KOPT-K1 (cell line): ENCODE results near the gene CDIPT.
A peak's percentile ranks its signal among the peaks of the same experiment; 100 is the strongest.
"Not testable (repeated sequence)": the region's sequence is repeated elsewhere in the genome, so short reads cannot be mapped to it uniquely, and the experiment has no call there.

Source experiments
- H3K27ac ChIP-seq: fragments of 200-600 bp; sonication (generic); 2 replicates; pipeline ENCODE4 v1.5.1; 2016; ENCODE audit warnings: antibody characterized with exemption, mild to moderate bottlenecking, low read depth, low read length; ENCODE audit not compliant: poor library complexity, severe bottlenecking
- H3K36me3 ChIP-seq: fragments of 200-600 bp; sonication (generic); 2 replicates; pipeline ENCODE4 v1.5.1; 2017; ENCODE audit warnings: antibody characterized with exemption, mild to moderate bottlenecking, low read length, moderate library complexity; ENCODE audit not compliant: insufficient read depth
- H3K9me3 ChIP-seq: fragments of 200-600 bp; sonication (generic); 2 replicates; pipeline ENCODE4 v1.5.1; 2017; ENCODE audit warnings: antibody characterized with exemption, low read length, mild to moderate bottlenecking; ENCODE audit not compliant: insufficient read depth, poor library complexity, severe bottlenecking

CDIPT gene

GRCh38 chr16:29836623-29837022, 26.4 kb downstream of the CDIPT start:
- H3K36me3 ChIP-seq: no peaks in the 10 kb centered on the region
- no peak overlapping the region for H3K27ac ChIP-seq
- no peaks in the 10 kb centered on the region for H3K9me3 ChIP-seq

- Histone ChIP-seq H3K36me3 (no peaks in the 10 kb centered on the region), H3K27ac (no peak overlapping the region), H3K9me3 (no peaks in the 10 kb centered on the region)
These were observed 27.1 kb downstream of the CDIPT start for GRCh38 chr16:29835926-29836325.

DNA sequence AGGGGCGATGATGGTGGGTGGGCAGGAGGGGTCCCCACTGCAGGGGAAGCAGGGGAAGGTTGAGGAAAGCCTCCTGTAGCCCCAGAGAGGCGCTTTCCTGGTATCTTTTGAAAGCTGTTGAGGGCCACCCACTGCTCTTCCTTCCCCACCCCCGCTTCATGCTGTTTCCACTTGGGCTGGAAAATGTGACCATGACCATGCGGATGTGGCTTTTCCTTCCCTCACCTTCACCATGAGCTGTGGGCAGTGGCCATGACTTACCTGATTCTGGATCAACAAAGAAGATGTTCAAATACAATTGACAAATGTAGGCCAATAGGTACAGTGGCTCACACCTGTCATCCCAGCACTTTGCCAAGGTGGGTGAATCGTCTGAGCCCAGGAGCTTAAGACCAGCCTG, 28.9 kb downstream of the CDIPT start:
- H3K36me3 ChIP-seq: no peaks in the 10 kb centered on the region
- H3K27ac ChIP-seq: no peak overlapping the region
- H3K9me3 ChIP-seq: no peaks in the 10 kb centered on the region

DNA sequence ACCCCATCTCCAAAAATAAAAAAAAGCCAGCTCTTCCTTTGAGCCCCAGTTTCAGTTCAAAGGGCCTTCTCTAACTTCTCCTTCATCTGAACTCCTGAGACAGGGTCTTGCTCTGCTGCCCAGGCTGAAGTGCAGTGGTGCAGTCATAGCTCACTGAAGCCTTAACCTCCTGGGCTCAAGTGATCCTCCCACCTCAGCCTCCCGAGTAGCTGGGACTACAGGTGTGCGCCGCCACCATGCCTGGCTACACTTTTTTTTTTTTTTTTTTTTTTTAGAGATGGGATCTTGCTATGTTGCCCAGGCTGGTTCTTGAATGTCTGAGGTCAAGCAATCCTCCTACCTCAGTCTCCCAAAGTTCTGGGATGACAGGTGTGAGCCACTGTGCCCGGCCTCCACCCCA, 29.8 kb downstream of the CDIPT start:
- not testable (repeated sequence) for H3K27ac ChIP-seq, H3K9me3 ChIP-seq, H3K36me3 ChIP-seq

DNA sequence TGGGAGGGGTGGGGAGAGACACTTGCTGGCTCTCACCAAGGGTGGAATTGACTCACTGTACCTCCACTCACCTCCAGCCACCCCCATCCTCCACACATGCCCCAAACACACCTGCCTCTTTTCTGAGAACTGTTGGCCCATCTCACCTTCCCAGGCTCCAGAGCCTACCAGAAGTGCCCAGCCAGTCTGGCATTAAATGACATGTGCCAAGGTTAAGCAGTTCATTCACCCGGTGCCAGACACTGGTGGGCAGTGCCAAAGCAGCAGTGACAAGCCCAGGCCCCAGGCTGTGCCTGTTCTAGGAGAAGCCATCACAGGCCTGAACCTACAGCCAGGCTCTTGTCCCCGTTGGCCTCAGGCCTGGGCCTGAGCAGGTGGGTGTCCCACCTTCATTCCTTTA, 31.5 kb downstream of the CDIPT start:
- Histone ChIP-seq H3K27ac (no peak overlapping the region), H3K9me3 (no peaks in the 10 kb centered on the region), H3K36me3 (no peaks in the 10 kb centered on the region)

DNA sequence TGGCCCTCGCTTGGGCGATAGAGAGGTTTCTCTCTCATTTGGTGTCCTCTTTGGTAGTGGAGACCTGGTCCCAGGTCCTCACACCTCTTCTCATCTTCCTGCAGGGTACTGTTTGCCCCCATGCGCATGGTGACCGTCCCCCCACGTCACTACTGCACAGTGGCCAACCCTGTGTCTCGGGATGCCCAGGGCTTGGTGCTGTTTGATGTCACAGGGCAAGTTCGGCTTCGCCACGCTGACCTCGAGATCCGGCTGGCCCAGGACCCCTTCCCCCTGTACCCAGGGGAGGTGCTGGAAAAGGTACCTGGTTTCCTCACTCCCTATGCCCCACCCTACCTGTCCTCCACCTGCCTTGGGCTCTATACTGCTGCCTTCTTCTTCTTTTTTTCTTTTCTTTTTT, 32.3 kb downstream of the CDIPT start:
- no peaks in the 10 kb centered on the region for H3K36me3 ChIP-seq
- no peaks in the 10 kb centered on the region for H3K9me3 ChIP-seq
- no peak overlapping the region for H3K27ac ChIP-seq

- peak overlapping the region; percentile 26 for H3K27ac ChIP-seq
These were observed 36.7 kb downstream of the CDIPT start for GRCh38 chr16:29826342-29826695.

DNA sequence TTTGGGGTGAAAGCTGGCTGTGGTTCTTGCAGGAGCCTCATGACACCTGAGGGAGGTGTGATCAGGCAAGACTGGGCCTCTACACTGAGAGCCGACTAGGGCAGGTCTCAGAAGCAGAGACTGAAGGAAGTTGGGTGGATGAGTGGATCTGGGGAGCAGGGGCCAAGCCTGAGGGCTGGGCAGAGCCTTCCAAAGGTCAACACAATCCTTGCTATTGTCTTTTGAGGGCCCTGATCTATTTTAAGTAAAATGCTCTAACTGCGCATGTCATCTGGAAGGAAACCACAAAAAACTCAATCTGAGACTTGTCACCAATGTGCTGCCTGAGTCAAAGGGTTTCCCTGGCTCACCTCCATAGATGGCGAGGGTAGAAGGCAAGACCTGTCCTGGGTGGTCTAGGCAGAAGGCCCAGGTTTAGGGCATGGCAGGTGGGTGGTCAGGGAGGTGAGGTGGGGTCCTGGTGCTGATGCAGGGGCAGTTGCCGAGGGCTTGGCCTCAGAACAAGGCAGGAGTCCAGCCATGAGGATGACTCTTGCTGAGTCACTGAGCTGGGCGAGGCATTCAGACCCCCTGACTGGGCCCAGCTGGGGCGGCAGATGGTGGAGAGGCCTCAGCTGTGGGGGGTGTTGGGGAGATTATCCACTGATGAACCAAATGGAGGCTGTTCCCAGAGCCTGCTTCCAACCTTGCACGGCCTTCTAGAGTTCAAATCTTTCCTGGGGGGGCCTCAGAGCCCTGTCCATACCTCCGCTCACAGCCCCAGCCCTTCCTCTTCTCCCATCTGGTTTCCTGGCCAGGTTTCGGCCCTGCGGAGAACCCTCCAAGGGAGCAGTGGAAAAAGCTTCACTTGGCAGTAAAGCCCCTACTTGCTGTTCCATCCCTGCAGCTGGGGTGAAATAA, 37.6 kb downstream of the CDIPT start:
- peaks cover 13% of the 10 kb centered on the region; the same call in 1 of the 2 replicates for H3K36me3 ChIP-seq
- peak overlapping the region; percentile 26 for H3K27ac ChIP-seq
- no peaks in the 10 kb centered on the region for H3K9me3 ChIP-seq

More at GRCh38 chr16:29826342-29826695, 36.7 kb downstream of the CDIPT start:
- no peaks in the 10 kb centered on the region for H3K9me3 ChIP-seq
- peaks cover 6% of the 10 kb centered on the region; the same call in 1 of the 2 replicates for H3K36me3 ChIP-seq

DNA sequence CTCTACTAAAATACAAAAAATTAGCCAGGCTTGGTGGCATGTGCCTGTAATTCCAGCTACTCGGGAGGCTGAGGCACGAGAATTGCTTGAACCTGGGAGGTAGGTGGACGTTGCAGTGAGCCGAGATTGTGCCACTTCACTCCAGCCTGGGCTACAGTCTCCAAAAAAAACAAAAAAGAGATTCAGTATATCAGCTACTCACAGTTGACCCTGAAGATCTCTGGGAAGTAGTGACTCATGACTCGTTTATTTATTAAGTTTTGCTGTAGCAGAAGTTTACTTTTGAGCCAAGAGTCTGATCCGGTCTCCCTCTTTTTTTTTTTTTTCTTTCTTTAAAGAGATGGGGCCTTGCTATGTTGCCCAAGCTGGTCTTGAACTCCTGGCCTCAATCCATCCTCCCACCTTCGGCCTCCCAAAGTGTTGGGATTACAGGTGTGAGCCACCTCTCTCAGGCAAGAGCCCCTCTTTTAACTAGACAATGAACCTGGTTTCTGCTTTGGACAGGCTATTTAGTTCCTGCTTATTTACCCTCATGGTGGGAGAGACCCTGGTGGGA, 38.4 kb downstream of the CDIPT start:
- peaks cover 17% of the 10 kb centered on the region for H3K36me3 ChIP-seq
- H3K27ac ChIP-seq: peak overlapping the region; percentile 26
- no peaks in the 10 kb centered on the region for H3K9me3 ChIP-seq

DNA sequence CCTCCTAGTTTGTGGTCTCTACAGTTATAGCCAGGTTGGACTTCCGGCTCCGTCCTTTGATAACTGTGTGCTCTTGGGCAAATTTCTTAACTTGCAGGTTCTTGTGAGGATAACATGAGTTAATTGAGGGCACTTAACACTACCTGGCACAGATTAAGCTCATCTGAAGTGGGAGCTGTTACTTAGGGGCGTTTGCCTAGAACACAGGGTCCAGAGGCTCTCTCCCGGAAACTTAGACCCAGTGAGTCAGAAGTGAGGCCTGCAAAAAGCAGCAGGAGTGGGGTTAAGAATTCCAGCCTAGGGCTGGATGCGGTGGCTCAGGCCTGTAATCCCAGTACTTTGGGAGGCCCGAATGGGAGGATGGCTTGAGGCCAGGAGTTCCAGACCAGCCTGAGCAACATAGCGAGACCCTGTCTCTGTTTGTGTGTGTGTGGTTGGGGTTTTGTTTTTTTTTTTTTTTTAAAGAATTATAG, 41.3 kb downstream of the CDIPT start:
- H3K27ac ChIP-seq: no peak overlapping the region
- H3K36me3 ChIP-seq: peaks cover 36% of the 10 kb centered on the region
- no peaks in the 10 kb centered on the region for H3K9me3 ChIP-seq

DNA sequence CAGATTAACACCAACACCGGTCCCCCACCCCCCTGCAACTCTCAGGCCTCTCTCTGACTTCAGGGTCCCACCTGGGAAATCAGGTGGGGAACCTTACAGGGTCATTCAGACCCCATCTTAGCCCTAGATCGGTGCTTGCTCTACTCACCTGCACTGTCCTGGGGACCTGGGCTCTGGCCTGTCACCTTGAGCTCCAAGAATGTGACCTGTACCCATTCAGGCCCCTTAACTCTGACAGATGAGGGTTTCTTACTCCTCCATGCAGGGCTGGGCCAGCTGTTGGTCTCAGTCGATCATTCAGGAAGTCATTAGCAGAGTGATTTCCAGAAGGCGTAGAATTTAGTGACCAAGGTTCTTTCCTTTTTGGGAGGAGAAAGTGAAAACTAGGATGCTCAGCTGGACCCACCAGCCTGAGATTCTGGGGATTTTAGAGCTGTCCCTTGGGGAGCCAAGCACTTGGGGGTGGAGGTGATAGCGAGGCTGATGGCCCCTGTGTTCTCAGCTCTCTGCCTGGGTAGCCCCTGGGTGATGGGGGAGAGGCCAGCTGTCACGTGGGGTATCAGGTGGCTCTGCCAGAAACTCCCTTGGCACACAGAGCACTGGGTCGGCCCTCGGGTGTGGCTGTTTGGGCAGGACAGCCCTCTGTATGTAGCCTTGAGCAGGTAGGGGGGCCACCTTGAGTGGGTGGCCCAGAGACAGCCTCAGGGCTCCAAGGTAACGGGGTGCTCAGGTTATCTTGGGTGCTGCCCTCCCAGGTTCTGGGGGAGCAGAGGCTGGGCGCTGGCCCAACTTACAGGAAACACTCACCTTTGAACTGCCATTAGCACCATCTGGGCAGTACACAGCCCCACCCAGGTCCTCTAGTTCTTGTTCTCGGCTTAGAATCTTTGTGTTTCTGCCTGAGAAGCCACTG, 42.0 kb downstream of the CDIPT start:
- Histone ChIP-seq H3K36me3 (peaks cover 36% of the 10 kb centered on the region), H3K9me3 (no peaks in the 10 kb centered on the region), H3K27ac (peak overlapping the region; percentile 61)

DNA sequence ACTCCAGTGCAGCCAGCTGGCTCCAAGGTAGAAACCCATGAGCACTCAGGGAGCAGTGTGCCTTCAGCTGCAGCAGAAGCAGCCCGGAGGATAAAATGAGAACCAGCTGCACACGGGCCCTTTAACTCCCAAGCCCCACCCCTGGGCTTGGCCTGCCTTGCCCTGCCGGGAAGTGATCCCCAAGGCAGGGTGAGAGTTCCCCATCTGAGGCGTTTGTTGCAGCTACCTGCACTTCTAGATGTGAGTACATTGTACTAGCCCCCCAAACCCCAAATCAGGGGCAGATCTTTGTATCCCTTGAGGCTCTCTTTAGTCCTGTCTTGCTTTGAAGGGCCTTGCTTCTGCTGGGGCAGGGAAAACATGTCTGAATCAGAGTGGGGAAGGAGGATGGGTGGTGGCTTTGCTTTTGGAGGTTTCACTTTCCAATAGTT, 42.7 kb downstream of the CDIPT start, which contains the start of gene MVP:
Gene MVP (plus strand): TSS at position 192 of the 431 bp plus-strand sequence. CDS start 10,088 bp downstream, outside the sequence.
- peak within 1 kb of the TSS; percentile 61 for H3K27ac ChIP-seq
- no peaks in the 10 kb centered on the region for H3K9me3 ChIP-seq
- peaks cover 36% of the 10 kb centered on the region for H3K36me3 ChIP-seq

DNA sequence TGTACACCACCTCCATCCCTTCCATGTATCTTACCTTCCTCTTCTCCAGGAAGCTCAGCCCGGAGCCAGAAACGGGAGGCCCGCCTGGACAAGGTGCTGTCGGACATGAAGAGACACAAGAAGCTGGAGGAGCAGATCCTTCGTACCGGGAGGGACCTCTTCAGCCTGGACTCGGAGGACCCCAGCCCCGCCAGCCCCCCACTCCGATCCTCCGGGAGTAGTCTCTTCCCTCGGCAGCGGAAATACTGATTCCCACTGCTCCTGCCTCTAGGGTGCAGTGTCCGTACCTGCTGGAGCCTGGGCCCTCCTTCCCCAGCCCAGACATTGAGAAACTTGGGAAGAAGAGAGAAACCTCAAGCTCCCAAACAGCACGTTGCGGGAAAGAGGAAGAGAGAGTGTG, 43.5 kb downstream of the CDIPT start:
- peak overlapping the region; percentile 61 for H3K27ac ChIP-seq
- no peaks in the 10 kb centered on the region for H3K9me3 ChIP-seq
- H3K36me3 ChIP-seq: peaks cover 36% of the 10 kb centered on the region

DNA sequence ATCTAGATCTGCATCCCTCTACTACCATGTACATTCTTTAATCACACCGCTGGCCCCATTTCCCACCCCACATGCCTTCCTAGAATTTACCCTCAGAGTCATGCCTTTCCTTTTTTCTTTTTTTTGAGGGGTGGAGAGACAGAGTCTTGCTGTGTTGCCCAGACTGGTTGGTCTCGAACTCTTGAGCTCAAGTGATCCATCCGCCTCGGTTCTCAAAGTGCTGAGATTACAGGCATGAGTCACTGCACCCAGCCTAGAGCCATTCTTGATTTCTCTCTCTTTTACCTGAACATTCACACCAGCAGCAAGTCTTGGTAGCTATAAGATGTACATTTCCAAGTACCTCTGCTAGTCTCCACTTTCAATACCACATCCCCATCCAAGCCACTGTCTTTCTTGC, 44.9 kb downstream of the CDIPT start:
- Histone ChIP-seq H3K36me3 (peaks cover 36% of the 10 kb centered on the region), H3K27ac (no peak overlapping the region), H3K9me3 (no peaks in the 10 kb centered on the region)
